Hepatocyte (in vitro differentiated cells): Measurements from ENCODE around the gene COG4. TPM values are rescaled to one million over a fixed set of nuclear protein-coding genes. Genes with fewer than 3 reads are reported as not detected.

Experiments
- DNase-seq: peaks from one replicate; pipeline ENCODE4 v3.0.0-alpha.2; 2016; ENCODE audit warnings: low spot score
- H2AFZ ChIP-seq: fragments of 200-600 bp; sonication (generic); 2 replicates; pipeline ENCODE4 v1.6.0; 2016; ENCODE audit warnings: antibody characterized with exemption, mild to moderate bottlenecking
- H3K27ac ChIP-seq: fragments of 200-600 bp; sonication (generic); 2 replicates; pipeline ENCODE4 v1.5.1; 2016; ENCODE audit warnings: mild to moderate bottlenecking
- H3K27me3 ChIP-seq: fragments of 200-600 bp; sonication (generic); 2 replicates; pipeline ENCODE4 v1.6.1; 2016
- H3K36me3 ChIP-seq: fragments of 200-600 bp; sonication (generic); replicated peaks from 2 replicates; pipeline ENCODE4 v1.5.1; 2016; ENCODE audit warnings: low read depth; ENCODE audit not compliant: insufficient read depth
- H3K4me1 ChIP-seq: fragments of 200-600 bp; sonication (generic); 2 replicates; pipeline ENCODE4 v1.5.1; 2016; ENCODE audit warnings: mild to moderate bottlenecking, moderate library complexity; ENCODE audit not compliant: insufficient read depth
- H3K4me2 ChIP-seq: fragments of 200-600 bp; sonication (generic); 2 replicates; pipeline ENCODE4 v1.6.0; 2016
- H3K4me3 ChIP-seq: fragments of 200-600 bp; sonication (generic); 2 replicates; pipeline ENCODE4 v1.5.1; 2016; ENCODE audit warnings: mild to moderate bottlenecking
- H3K79me2 ChIP-seq: fragments of 200-600 bp; sonication (generic); 2 replicates; pipeline ENCODE4 v1.6.0; 2017; ENCODE audit warnings: mild to moderate bottlenecking
- H3K9me2 ChIP-seq: fragments of 200-600 bp; sonication (generic); replicated peaks from 2 replicates; pipeline ENCODE4 v1.6.0; 2017; ENCODE audit warnings: mild to moderate bottlenecking; ENCODE audit not compliant: insufficient read depth
- H3K9me3 ChIP-seq: fragments of 200-600 bp; sonication (generic); 2 replicates; pipeline ENCODE4 v1.5.1; 2016; ENCODE audit warnings: low read depth, mild to moderate bottlenecking
- H4K20me1 ChIP-seq: fragments of 200-600 bp; sonication (generic); 2 replicates; pipeline ENCODE4 v1.6.0; 2016; ENCODE audit warnings: mild to moderate bottlenecking; ENCODE audit not compliant: insufficient read depth, poor library complexity, severe bottlenecking
- CTCF ChIP-seq: fragments of 200-600 bp; sonication (generic); IDR thresholded peaks from 2 replicates; pipeline ENCODE4 v1.5.1; 2016; ENCODE audit warnings: antibody characterized with exemption, mild to moderate bottlenecking; ENCODE audit not compliant: poor library complexity
- EZH2 ChIP-seq: fragments of 200-600 bp; sonication (generic); IDR thresholded peaks from 2 replicates; pipeline ENCODE4 v1.6.1; 2016; ENCODE audit warnings: antibody characterized with exemption, mild to moderate bottlenecking, borderline replicate concordance
- EZH2phosphoT487 ChIP-seq: fragments of 200-600 bp; sonication (generic); IDR thresholded peaks from one replicate; pipeline ENCODE4 v1.6.1; 2018; ENCODE audit warnings: antibody characterized with exemption, mild to moderate bottlenecking, low read depth, moderate library complexity; ENCODE audit not compliant: unreplicated experiment, severe bottlenecking
- WGBS: methylation state at CpG from one replicate; pipeline ENCODE4 v1.1.6; 2016; ENCODE audit warnings: low lambda C conversion rate; ENCODE audit errors: missing lambda C conversion rate; 5-methylcytosine and 5-hydroxymethylcytosine counted together
- polyA plus RNA-seq: library from polyadenylated mRNA; unstranded; fragments of >200 nt; fragmentation: Nextera tagmentation; extraction: Ambion mirVana; gene quantifications from 2 replicates; pipeline ENCODE4 v1.2.1, GENCODE V29; 2016
- total RNA-seq: library from RNA; depleted of rRNA; stranded (reverse); fragments of >200 nt; gene quantifications from 2 replicates; pipeline ENCODE4 v1.2.3, GENCODE V29; 2014

The COG4 gene
- total and polyA plus RNA-seq, 2 experiments from 2014 or later: 45.9 to 48.9 TPM

DNA sequence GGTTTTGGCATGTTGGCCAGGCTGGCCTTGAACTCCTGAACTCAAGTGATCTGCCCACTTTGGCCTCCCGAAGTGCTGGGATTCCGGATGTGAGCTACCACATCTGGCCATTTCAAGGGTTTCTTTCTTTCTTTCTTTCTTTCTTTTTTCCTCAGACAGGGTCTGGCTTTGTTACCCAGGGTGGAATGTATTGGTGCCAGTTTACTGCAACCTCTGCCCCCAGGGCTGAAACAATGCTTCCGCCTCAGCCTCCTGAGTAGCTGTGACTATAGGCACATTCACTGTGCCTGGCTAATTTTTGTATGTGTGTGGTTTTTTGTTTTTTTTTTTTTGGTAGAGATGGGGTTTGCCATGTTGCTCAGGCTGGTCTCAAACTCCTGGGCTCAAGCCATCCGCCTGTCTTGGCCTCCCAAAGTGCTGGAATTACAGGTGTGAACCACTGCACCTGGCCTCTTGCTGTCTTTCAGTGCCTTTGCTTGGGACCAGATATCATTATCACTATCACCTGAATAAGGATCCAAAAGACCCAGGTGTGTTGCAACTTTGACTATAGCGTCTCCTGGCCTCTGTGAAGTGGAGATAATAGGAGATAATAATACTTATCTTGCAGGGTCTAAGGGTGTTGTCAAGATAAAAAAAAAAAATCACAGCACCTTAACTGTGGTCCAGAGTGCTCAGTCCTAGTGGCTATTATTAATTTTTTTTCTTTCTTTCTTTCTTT lies 65.7 kb downstream of the COG4 start:
- no peak for TF ChIP-seq EZH2phosphoT487
- TF ChIP-seq CTCF: no peak
- TF ChIP-seq EZH2: no peak
- Histone ChIP-seq H3K4me3 (no peak overlapping the region), H3K27me3 (no peaks in the 10 kb centered on the region), H2AFZ (no peak overlapping the region), H4K20me1 (no peaks in the 10 kb centered on the region), H3K27ac (no peak overlapping the region), H3K36me3 (no peaks in the 10 kb centered on the region), H3K4me1 (peaks cover 5% of the 10 kb centered on the region), H3K4me2 (no peak overlapping the region), H3K9me3 (no peaks in the 10 kb centered on the region), H3K9me2 (no peaks in the 10 kb centered on the region), H3K79me2 (peaks cover 8% of the 10 kb centered on the region)
- no peak for DNase-seq
- 91% methylated on average over 5 of the region's 5 CpGs for WGBS

GRCh38 chr16:70455910-70456309 lies 67.4 kb downstream of the COG4 start:
- no peaks in the 10 kb centered on the region for H3K36me3 ChIP-seq
- WGBS: 90% methylated on average over 7 of the region's 7 CpGs
- H3K4me2 ChIP-seq: peak overlapping the region; percentile 82
- H3K4me3 ChIP-seq: no peak overlapping the region
- TF ChIP-seq EZH2 (no peak), EZH2phosphoT487 (no peak), CTCF (no peak)
- no peaks in the 10 kb centered on the region for H3K27me3 ChIP-seq
- no peak overlapping the region for H3K27ac ChIP-seq
- no peaks in the 10 kb centered on the region for H3K9me3 ChIP-seq
- H4K20me1 ChIP-seq: no peaks in the 10 kb centered on the region
- H3K79me2 ChIP-seq: peaks cover 8% of the 10 kb centered on the region
- DNase-seq: no peak
- H2AFZ ChIP-seq: no peak overlapping the region
- H3K9me2 ChIP-seq: no peaks in the 10 kb centered on the region
- H3K4me1 ChIP-seq: peaks cover 5% of the 10 kb centered on the region

- DNase-seq: peak; percentile 86
- H3K27me3 ChIP-seq: no peaks in the 10 kb centered on the region
- H3K4me2 ChIP-seq: peak within 1 kb of the TSS; percentile 82
- H3K79me2 ChIP-seq: peaks cover 8% of the 10 kb centered on the region
- no peaks in the 10 kb centered on the region for H3K9me2 ChIP-seq
- H4K20me1 ChIP-seq: no peaks in the 10 kb centered on the region
- WGBS: 1% methylated on average over 32 of the region's 67 CpGs
- H3K9me3 ChIP-seq: no peaks in the 10 kb centered on the region
- H3K36me3 ChIP-seq: no peaks in the 10 kb centered on the region
- H2AFZ ChIP-seq: peak within 1 kb of the TSS; percentile 96
- TF ChIP-seq CTCF (no peak), EZH2phosphoT487 (no peak), EZH2 (no peak)
- H3K27ac ChIP-seq: peak within 1 kb of the TSS; percentile 100
- H3K4me1 ChIP-seq: peaks cover 5% of the 10 kb centered on the region
- peak within 1 kb of the TSS; percentile 91 for H3K4me3 ChIP-seq
Observed at GRCh38 chr16:70454222-70455034, 68.9 kb downstream of the COG4 start, which contains the start of gene FCSK. TSS of gene FCSK (plus strand) at chr16:70454595. CDS start at chr16:70463191, 8,596 bp downstream.
